Osteoblast (primary cell): ENCODE results near the gene TOMM20L. TPM values are rescaled to one million over a fixed set of nuclear protein-coding genes. Genes with fewer than 3 reads are reported as not detected.
"Not testable (repeated sequence)": the region's sequence is repeated elsewhere in the genome, so short reads cannot be mapped to it uniquely, and the experiment has no call there.

Experiments used
- DNase-seq: peaks from one replicate; pipeline ENCODE4 v3.0.0; 2011; ENCODE audit warnings: low spot score, mixed read lengths; ENCODE audit not compliant: insufficient read length; ENCODE audit errors: missing footprints
- H2AFZ ChIP-seq: 2 replicates; pipeline ENCODE4 v1.6.0; 2011; ENCODE audit warnings: mild to moderate bottlenecking, low read length
- H3K27ac ChIP-seq: 2 replicates; pipeline ENCODE4 v1.5.1; 2011; ENCODE audit warnings: mild to moderate bottlenecking, low read depth, low read length, moderate library complexity
- H3K27me3 ChIP-seq: 2 replicates; pipeline ENCODE4 v1.6.0; 2012; ENCODE audit warnings: mild to moderate bottlenecking, control low read depth, inconsistent platforms, low read length, moderate library complexity; ENCODE audit not compliant: insufficient read depth
- H3K36me3 ChIP-seq: 2 replicates; pipeline ENCODE4 v1.5.1; 2011; ENCODE audit warnings: mild to moderate bottlenecking, low read length, control low read depth, moderate library complexity; ENCODE audit not compliant: insufficient read depth
- H3K4me1 ChIP-seq: 2 replicates; pipeline ENCODE4 v1.5.1; 2011; ENCODE audit warnings: mild to moderate bottlenecking, low read length, control low read depth, moderate library complexity; ENCODE audit not compliant: insufficient read depth
- H3K4me2 ChIP-seq: 2 replicates; pipeline ENCODE4 v1.6.0; 2011; ENCODE audit warnings: mild to moderate bottlenecking, low read length; ENCODE audit not compliant: insufficient read depth
- H3K4me3 ChIP-seq: fragments of 200-600 bp; sonication (generic); 3 replicates; pipeline ENCODE4 v1.5.1; 2012; ENCODE audit warnings: mild to moderate bottlenecking, low read length, inconsistent platforms; ENCODE audit not compliant: insufficient read depth
- H3K79me2 ChIP-seq: 2 replicates; pipeline ENCODE4 v1.6.0; 2012; ENCODE audit warnings: mild to moderate bottlenecking, low read length, control low read depth, inconsistent platforms; ENCODE audit not compliant: insufficient read depth
- H3K9me3 ChIP-seq: 2 replicates; pipeline ENCODE4 v1.5.1; 2011; ENCODE audit warnings: low read depth, low read length, control low read depth
- H4K20me1 ChIP-seq: 2 replicates; pipeline ENCODE4 v1.6.0; 2012; ENCODE audit warnings: mild to moderate bottlenecking, low read length, control low read depth; ENCODE audit not compliant: insufficient read depth
- total RNA-seq: library from RNA; depleted of rRNA; stranded (reverse); fragments of >200 nt; gene quantifications from 2 replicates; pipeline ENCODE4 v1.2.3, GENCODE V29; 2012
- TF ChIP-seq, protein P1 (sequence below): IDR thresholded peaks from 2 replicates; pipeline ENCODE4 v1.5.1; 2011; ENCODE audit warnings: mild to moderate bottlenecking, low read depth, low read length, moderate library complexity; ENCODE audit errors: extremely low read depth

The TOMM20L gene
- total RNA-seq, 1 donor = not detected

DNA sequence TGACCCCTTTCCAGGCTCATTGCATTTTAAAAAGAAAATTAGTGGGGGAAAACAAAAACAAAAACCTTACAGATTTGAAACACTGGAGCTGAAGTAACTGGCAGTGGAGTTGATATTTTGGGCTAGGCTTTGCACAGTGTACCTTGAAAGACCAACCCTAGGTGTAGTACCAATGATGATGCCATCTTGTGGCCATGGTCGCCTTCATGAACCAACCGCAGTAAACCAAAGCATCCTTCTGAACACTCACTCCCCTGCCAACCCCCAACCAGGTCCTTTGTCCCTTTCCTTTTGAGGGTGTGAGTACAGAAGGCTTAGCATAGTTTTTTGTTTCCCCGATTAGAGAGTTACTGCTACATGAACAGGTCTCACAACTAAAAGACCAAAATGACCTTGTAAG is 5.9 kb downstream of the TOMM20L start:
- Histone ChIP-seq H3K4me2 (no peak overlapping the region), H3K27me3 (no peaks in the 10 kb centered on the region), H3K27ac (no peak overlapping the region), H2AFZ (no peak overlapping the region), H3K9me3 (no peaks in the 10 kb centered on the region), H3K4me3 (no peak overlapping the region), H3K4me1 (no peaks in the 10 kb centered on the region), H3K79me2 (no peaks in the 10 kb centered on the region), H3K36me3 (no peaks in the 10 kb centered on the region), H4K20me1 (no peaks in the 10 kb centered on the region)
- TF ChIP-seq, protein P1, sequence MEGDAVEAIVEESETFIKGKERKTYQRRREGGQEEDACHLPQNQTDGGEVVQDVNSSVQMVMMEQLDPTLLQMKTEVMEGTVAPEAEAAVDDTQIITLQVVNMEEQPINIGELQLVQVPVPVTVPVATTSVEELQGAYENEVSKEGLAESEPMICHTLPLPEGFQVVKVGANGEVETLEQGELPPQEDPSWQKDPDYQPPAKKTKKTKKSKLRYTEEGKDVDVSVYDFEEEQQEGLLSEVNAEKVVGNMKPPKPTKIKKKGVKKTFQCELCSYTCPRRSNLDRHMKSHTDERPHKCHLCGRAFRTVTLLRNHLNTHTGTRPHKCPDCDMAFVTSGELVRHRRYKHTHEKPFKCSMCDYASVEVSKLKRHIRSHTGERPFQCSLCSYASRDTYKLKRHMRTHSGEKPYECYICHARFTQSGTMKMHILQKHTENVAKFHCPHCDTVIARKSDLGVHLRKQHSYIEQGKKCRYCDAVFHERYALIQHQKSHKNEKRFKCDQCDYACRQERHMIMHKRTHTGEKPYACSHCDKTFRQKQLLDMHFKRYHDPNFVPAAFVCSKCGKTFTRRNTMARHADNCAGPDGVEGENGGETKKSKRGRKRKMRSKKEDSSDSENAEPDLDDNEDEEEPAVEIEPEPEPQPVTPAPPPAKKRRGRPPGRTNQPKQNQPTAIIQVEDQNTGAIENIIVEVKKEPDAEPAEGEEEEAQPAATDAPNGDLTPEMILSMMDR = no peak
- DNase-seq = no peak

DNA sequence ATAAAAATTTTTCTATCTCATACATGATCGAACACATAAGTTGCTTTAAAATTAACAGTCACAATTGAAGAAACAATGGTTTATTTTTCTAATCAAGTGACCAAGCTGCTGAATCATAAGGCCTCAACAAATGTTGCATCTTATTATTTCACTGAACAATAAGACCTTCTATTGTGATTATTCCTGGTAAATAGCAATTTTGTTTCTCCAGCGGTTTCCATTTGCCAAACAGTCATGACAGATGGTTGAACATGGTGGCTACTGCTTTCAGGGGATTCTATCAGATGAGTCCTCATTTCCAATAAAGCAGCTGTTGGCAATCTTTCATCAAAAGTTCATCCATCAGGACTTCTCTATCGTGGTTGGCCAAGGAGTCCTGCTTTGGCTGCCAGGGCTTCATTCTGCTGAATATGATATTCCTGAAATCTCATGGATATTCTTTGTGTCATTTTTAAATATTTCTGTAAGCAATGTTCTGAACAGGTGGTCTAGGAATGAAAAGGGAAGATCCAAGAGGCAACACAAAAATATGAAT is 13.0 kb downstream of the TOMM20L start:
- TF ChIP-seq, protein P1 = no peak
- Histone ChIP-seq H3K79me2 (no peaks in the 10 kb centered on the region), H3K4me2 (no peak overlapping the region), H3K4me3 (no peak overlapping the region), H3K9me3 (no peaks in the 10 kb centered on the region), H2AFZ (no peak overlapping the region), H3K4me1 (no peaks in the 10 kb centered on the region), H4K20me1 (no peaks in the 10 kb centered on the region), H3K27ac (no peak overlapping the region), H3K27me3 (no peaks in the 10 kb centered on the region), H3K36me3 (peaks cover 49% of the 10 kb centered on the region)
- DNase-seq = no peak

DNA sequence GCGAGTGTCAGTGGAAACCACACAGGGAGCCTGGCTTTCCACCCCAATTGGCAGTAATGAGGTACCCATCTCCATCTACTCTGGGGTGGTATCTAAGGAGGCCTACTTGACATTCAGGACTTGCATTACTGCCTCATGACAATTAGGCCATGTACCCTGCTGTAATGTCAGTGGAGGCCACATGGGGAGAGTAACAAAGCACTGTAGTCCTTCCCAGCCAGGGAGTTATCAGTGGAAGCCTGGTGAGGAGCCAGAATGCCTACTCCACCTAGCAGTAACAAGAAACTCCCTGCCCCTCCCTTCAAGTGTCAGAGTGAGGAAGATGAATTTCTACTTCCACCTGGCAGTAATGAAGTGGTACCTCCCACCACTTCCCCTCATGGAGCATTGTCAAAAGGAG is 19.1 kb downstream of the TOMM20L start:
- Histone ChIP-seq H3K4me3 (no peak overlapping the region), H3K4me2 (no peak overlapping the region), H3K27me3 (no peaks in the 10 kb centered on the region), H3K27ac (no peak overlapping the region), H3K4me1 (no peaks in the 10 kb centered on the region), H2AFZ (no peak overlapping the region), H3K36me3 (peaks cover 64% of the 10 kb centered on the region), H4K20me1 (no peaks in the 10 kb centered on the region), H3K9me3 (no peaks in the 10 kb centered on the region), H3K79me2 (peaks cover 31% of the 10 kb centered on the region)
- DNase-seq = peak; percentile 54
- TF ChIP-seq, protein P1 = no peak

DNA sequence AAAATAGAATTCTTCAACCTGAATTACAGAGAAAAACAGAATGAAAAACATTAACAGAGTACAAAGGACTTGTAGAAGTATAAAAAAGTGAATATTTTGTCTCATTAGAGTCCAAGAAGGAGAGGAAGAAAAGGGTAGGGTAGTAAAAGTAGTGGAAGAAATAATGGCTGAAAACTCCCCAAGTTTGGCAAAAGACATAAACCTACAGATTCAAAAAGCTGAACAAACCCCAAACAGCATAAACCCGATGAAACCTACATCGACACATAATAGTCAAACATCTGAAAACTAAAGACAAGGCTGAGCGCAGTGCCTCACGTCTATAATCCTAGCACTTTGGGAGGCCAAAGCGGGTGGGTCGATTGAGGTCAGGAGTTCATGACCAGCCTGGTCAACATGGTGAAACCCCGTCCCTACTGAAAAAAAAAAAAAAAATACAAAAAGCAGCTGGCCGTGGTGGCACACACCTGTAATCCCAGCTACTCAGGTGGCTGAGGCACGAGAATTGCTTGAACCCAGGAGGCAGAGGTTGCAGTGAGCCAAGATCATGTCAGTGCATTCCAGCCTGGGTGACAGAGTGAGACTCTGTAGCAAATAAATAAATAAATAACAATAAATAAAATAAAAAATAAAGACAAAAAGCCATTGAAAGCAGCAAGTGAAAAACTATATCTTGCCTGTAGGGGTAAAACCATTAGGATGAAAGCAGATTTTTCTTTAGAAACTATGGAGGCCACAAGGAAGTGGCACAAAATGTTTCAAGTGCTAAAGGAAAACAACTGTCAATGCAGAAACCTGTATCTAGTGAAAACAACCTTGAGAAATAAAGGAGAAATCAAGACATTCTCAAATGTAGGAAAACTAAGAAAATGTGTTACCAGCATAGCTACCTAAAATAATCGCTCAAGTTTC is 20.2 kb downstream of the TOMM20L start:
- peaks cover 34% of the 10 kb centered on the region for H3K79me2 ChIP-seq
- H3K36me3 ChIP-seq = peaks cover 59% of the 10 kb centered on the region
- H3K4me1 ChIP-seq = no peaks in the 10 kb centered on the region
- no peaks in the 10 kb centered on the region for H3K9me3 ChIP-seq
- H3K4me3 ChIP-seq = no peak overlapping the region
- no peaks in the 10 kb centered on the region for H4K20me1 ChIP-seq
- no peaks in the 10 kb centered on the region for H3K27me3 ChIP-seq
- no peak overlapping the region for H3K27ac ChIP-seq
- H3K4me2 ChIP-seq = no peak overlapping the region
- DNase-seq = no peak
- H2AFZ ChIP-seq = no peak overlapping the region
- TF ChIP-seq, protein P1 = no peak

DNA sequence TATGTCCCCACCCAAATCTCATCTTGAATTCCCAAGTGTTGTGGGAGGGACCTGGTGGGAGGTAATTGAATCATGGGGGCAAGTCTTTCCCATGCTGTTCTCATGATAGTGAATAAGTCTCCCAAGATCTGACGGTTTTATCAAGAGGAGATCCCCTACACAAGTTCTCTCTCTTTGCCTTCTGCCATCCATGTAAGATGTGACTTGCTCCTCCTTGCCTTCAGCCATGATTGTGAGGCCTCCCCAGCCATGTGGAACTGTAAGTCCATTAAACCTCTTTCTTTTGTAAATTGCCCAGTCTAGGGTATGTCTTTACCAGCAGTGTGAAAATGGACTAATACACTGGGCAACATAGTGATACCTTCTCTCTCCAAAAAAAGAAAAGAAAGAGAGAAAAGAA is 21.2 kb downstream of the TOMM20L start:
- H3K36me3 ChIP-seq = peaks cover 58% of the 10 kb centered on the region
- H3K4me2 ChIP-seq, H2AFZ ChIP-seq, H4K20me1 ChIP-seq, H3K9me3 ChIP-seq, DNase-seq, H3K27me3 ChIP-seq, H3K27ac ChIP-seq, H3K4me1 ChIP-seq, H3K4me3 ChIP-seq: not testable (repeated sequence)
- H3K79me2 ChIP-seq = peaks cover 40% of the 10 kb centered on the region
